ENCODE data around the gene GALNT11.

The GALNT11 gene

DNA sequence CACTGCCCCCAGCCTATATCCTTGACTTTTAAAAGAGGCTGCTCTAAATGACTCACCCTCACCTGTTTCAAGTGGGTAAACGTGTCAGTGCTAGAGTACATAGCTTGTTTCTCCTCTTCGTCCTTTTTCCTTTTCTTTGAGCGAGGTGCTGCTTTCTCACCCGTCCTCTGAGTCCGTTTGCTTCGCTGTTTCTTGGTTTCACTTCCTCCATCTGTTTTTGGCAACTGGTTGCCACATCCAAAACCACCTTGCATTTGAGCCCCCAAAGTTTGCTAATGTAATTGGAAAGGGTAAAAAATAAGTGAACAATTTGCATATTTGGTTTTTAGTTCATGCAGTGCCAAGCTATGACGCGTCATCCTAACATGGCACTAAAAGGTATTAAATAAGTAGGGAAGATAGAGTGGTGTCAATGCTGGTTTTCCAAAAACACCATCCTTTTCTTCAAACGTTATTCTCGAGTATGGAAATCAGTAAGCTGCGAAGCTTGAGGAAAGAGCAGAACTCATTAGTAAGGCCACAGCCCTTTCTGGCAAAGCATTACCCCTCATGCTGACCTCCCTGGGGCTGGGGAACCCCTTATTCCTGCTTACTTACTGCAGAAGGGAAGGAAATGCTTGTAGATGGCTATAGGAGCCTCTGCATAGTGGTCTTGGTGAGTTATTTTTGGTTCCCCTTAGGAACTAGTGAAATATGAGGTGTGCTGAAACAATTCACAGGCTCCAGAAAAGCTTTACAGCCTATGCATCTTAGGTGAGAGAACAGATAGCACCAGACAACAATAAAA lies 133.5 kb downstream of the GALNT11 start:
- DNase-seq: no peak

DNA sequence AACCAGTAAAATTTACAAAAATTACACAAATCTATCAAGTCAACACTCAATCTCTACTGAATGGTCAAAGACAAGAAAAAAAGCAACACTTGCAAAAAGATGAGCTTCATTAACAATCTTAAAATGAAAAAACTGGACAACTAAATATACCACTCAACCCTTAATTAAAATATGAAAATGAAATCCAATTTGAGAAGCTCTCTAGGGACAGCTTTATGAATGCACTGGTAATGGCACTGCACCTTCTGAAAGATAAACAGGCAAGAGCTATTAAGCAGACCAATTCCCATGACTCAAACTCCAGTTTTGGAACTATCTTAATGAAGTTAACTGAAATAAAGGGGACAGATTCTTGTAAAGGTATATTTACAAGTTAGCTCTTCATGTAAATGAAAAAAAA lies 135.7 kb downstream of the GALNT11 start:
- DNase-seq: no peak

- DNase-seq: no peak
These were observed 136.8 kb downstream of the GALNT11 start for GRCh38 chr7:152162287-152162686.
